ENCODE data around the gene PTPRS. TPM values are rescaled to one million over a fixed set of nuclear protein-coding genes. Genes with fewer than 3 reads are reported as not detected.
"Not testable (repeated sequence)": the region's sequence is repeated elsewhere in the genome, so short reads cannot be mapped to it uniquely, and the experiment has no call there.

The PTPRS gene
- total RNA-seq, 6 experiments from 2014 or later, result 78.4 to 102 (median 96.8) TPM

- no peak for TF ChIP-seq CTCF (IDR thresholded peaks at IDR 0.05)
- Mint-ChIP-seq H3K4me3 (no peak overlapping the region), H3K27ac (no peak overlapping the region), H3K27me3 (ENCODE audit: insufficient read depth) (peaks cover 5% of the 10 kb centered on the region), H3K36me3 (ENCODE audit: low read depth) (no peaks in the 10 kb centered on the region), H3K4me1 (ENCODE audit: low read depth) (no peaks in the 10 kb centered on the region), H3K9me3 (no peaks in the 10 kb centered on the region)
- no peak for DNase-seq
Observed at GRCh38 chr19:5367530-5368133, 27.0 kb upstream of the PTPRS start.

- no peak overlapping the region for H3K27ac Mint-ChIP-seq
- no peaks in the 10 kb centered on the region for H3K4me1 Mint-ChIP-seq (ENCODE audit: low read depth)
- no peaks in the 10 kb centered on the region for H3K9me3 Mint-ChIP-seq
- no peak overlapping the region for H3K4me3 Mint-ChIP-seq
- H3K36me3 Mint-ChIP-seq (ENCODE audit: low read depth), result no peaks in the 10 kb centered on the region
- no peak for TF ChIP-seq CTCF (IDR thresholded peaks at IDR 0.05)
- peaks cover 4% of the 10 kb centered on the region for H3K27me3 Mint-ChIP-seq (ENCODE audit: insufficient read depth)
- DNase-seq, result no peak
Observed at GRCh38 chr19:5365905-5366304, 25.3 kb upstream of the PTPRS start.

- H3K27me3 Mint-ChIP-seq (ENCODE audit: insufficient read depth), result peaks cover 7% of the 10 kb centered on the region
- no peaks in the 10 kb centered on the region for H3K4me1 Mint-ChIP-seq (ENCODE audit: low read depth)
- no peaks in the 10 kb centered on the region for H3K36me3 Mint-ChIP-seq (ENCODE audit: low read depth)
- DNase-seq, result no peak
- no peak overlapping the region for H3K4me3 Mint-ChIP-seq
- no peak overlapping the region for H3K27ac Mint-ChIP-seq
- no peak for TF ChIP-seq CTCF (IDR thresholded peaks at IDR 0.05)
- H3K9me3 Mint-ChIP-seq, result no peaks in the 10 kb centered on the region
Observed at GRCh38 chr19:5364674-5365073, 24.1 kb upstream of the PTPRS start.

GRCh38 chr19:5361839-5362238, 21.2 kb upstream of the PTPRS start:
- not testable (repeated sequence) for H3K27me3 Mint-ChIP-seq (ENCODE audit: insufficient read depth); H3K27ac Mint-ChIP-seq; H3K9me3 Mint-ChIP-seq; H3K4me3 Mint-ChIP-seq; H3K4me1 Mint-ChIP-seq (ENCODE audit: low read depth); H3K36me3 Mint-ChIP-seq (ENCODE audit: low read depth); DNase-seq

- Mint-ChIP-seq H3K27ac (no peak overlapping the region), H3K9me3 (no peaks in the 10 kb centered on the region), H3K4me3 (no peak overlapping the region), H3K36me3 (ENCODE audit: low read depth) (no peaks in the 10 kb centered on the region), H3K4me1 (ENCODE audit: low read depth) (no peaks in the 10 kb centered on the region), H3K27me3 (ENCODE audit: insufficient read depth) (peaks cover 13% of the 10 kb centered on the region)
- TF ChIP-seq CTCF (IDR thresholded peaks at IDR 0.05), result no peak
- no peak for DNase-seq
Observed at GRCh38 chr19:5361407-5361806, 20.8 kb upstream of the PTPRS start.

- Mint-ChIP-seq H3K4me1 (ENCODE audit: low read depth) (no peaks in the 10 kb centered on the region), H3K27me3 (ENCODE audit: insufficient read depth) (peaks cover 13% of the 10 kb centered on the region), H3K9me3 (no peaks in the 10 kb centered on the region), H3K27ac (no peak overlapping the region), H3K36me3 (ENCODE audit: low read depth) (no peaks in the 10 kb centered on the region), H3K4me3 (no peak overlapping the region)
- DNase-seq, result no peak
- TF ChIP-seq CTCF (IDR thresholded peaks at IDR 0.05), result no peak
Observed at GRCh38 chr19:5360003-5360780, 19.6 kb upstream of the PTPRS start.
